GM23338 (cell line): Measurements from ENCODE around the gene PTPRN2. TPM values are rescaled to one million over a fixed set of nuclear protein-coding genes. Genes with fewer than 3 reads are reported as not detected.

Experiments
- ATAC-seq: fragments of 200-7000 bp; cut with Tn5 transposase; 3 replicates; pipeline ENCODE4 v1.9.1; 2020
- DNase-seq: peaks from one replicate; pipeline ENCODE4 v3.0.0-alpha.2; 2015; ENCODE audit warnings: low spot score
- H2AFZ ChIP-seq: fragments of 200-600 bp; sonication (generic); 2 replicates; pipeline ENCODE4 v1.8.0; 2016; ENCODE audit warnings: antibody characterized with exemption, mild to moderate bottlenecking, moderate library complexity
- H3F3A ChIP-seq: fragments of 200-600 bp; sonication (generic); replicated peaks from 2 replicates; pipeline ENCODE4 v1.8.0; 2017; ENCODE audit warnings: antibody characterized with exemption, mixed run types, low read depth
- H3K27ac ChIP-seq: fragments of 200-600 bp; sonication (generic); 2 replicates; pipeline ENCODE4 v1.6.1; 2016; ENCODE audit warnings: low read depth
- H3K27me3 ChIP-seq: fragments of 200-600 bp; sonication (generic); 2 replicates; pipeline ENCODE4 v1.8.0; 2016; ENCODE audit warnings: mild to moderate bottlenecking, mixed run types, moderate library complexity; ENCODE audit not compliant: insufficient read depth
- H3K36me3 ChIP-seq: fragments of 200-600 bp; sonication (generic); 2 replicates; pipeline ENCODE4 v1.8.0; 2016; ENCODE audit warnings: mild to moderate bottlenecking; ENCODE audit not compliant: insufficient read depth
- H3K4me1 ChIP-seq: fragments of 200-600 bp; sonication (generic); 2 replicates; pipeline ENCODE4 v1.8.0; 2016; ENCODE audit warnings: mild to moderate bottlenecking, moderate library complexity; ENCODE audit not compliant: insufficient read depth
- H3K4me2 ChIP-seq: fragments of 200-600 bp; sonication (generic); 2 replicates; pipeline ENCODE4 v1.7.1; 2017; ENCODE audit warnings: mixed run types
- H3K4me3 ChIP-seq: fragments of 200-600 bp; sonication (generic); 2 replicates; pipeline ENCODE4 v1.6.1; 2016; ENCODE audit warnings: mixed run types
- H3K79me2 ChIP-seq: fragments of 200-600 bp; sonication (generic); replicated peaks from 2 replicates; pipeline ENCODE4 v1.8.0; 2017; ENCODE audit warnings: mild to moderate bottlenecking; ENCODE audit not compliant: insufficient read depth
- H3K9me2 ChIP-seq: fragments of 200-600 bp; sonication (generic); 2 replicates; pipeline ENCODE4 v1.8.0; 2017; ENCODE audit not compliant: insufficient read depth
- H4K20me1 ChIP-seq: fragments of 200-600 bp; sonication (generic); replicated peaks from 2 replicates; pipeline ENCODE4 v1.8.0; 2017; ENCODE audit warnings: mild to moderate bottlenecking; ENCODE audit not compliant: insufficient read depth
- H3K27ac Mint-ChIP-seq: 2 replicates; pipeline ENCODE4 v1.8.0; 2020; ENCODE audit warnings: inconsistent platforms, mild to moderate bottlenecking, moderate library complexity, mixed read lengths
- H3K27me3 Mint-ChIP-seq: 3 replicates; pipeline ENCODE4 v1.8.0; 2022; ENCODE audit warnings: low read depth, mild to moderate bottlenecking, moderate library complexity, mixed read lengths, inconsistent platforms; ENCODE audit not compliant: insufficient read depth, poor library complexity
- H3K36me3 Mint-ChIP-seq: 3 replicates; pipeline ENCODE4 v1.8.0; 2021; ENCODE audit warnings: low read depth, mild to moderate bottlenecking, inconsistent platforms, moderate library complexity, mixed read lengths
- H3K4me1 Mint-ChIP-seq: 3 replicates; pipeline ENCODE4 v1.8.0; 2020; ENCODE audit warnings: mild to moderate bottlenecking, inconsistent platforms, mixed read lengths
- H3K4me3 Mint-ChIP-seq: 3 replicates; pipeline ENCODE4 v1.8.0; 2021; ENCODE audit warnings: moderate library complexity, mild to moderate bottlenecking, inconsistent platforms, mixed read lengths
- H3K9me3 Mint-ChIP-seq: 3 replicates; pipeline ENCODE4 v1.8.0; 2020; ENCODE audit warnings: moderate library complexity, mild to moderate bottlenecking, inconsistent platforms, mixed read lengths
- CREB1 ChIP-seq: fragments of 250-450 bp; sonication (Bioruptor Pico); IDR thresholded peaks from 2 replicates; pipeline ENCODE4 v1.5.0; 2020; ENCODE audit warnings: low read depth, mild to moderate bottlenecking, moderate library complexity
- EZH2 ChIP-seq: fragments of 200-600 bp; sonication (generic); IDR thresholded peaks from one replicate; pipeline ENCODE4 v1.8.0; 2017; ENCODE audit warnings: antibody characterized with exemption, mild to moderate bottlenecking, low read depth; ENCODE audit not compliant: unreplicated experiment
- EZH2phosphoT487 ChIP-seq: fragments of 200-600 bp; sonication (generic); IDR thresholded peaks from one replicate; pipeline ENCODE4 v1.8.1; 2018; ENCODE audit warnings: antibody characterized with exemption; ENCODE audit not compliant: unreplicated experiment
- JUNB ChIP-seq: IDR thresholded peaks from one replicate; pipeline ENCODE4 v1.6.1; 2016; ENCODE audit warnings: antibody characterized with exemption; ENCODE audit not compliant: unreplicated experiment
- NANOG ChIP-seq: IDR thresholded peaks from 2 replicates; pipeline ENCODE4 v1.6.1; 2016; ENCODE audit warnings: antibody characterized with exemption, borderline replicate concordance
- POLR2AphosphoS5 ChIP-seq: IDR thresholded peaks from 2 replicates; pipeline ENCODE4 v1.6.1; 2016; ENCODE audit warnings: antibody characterized with exemption, low read depth
- STAT1 ChIP-seq: IDR thresholded peaks from one replicate; pipeline ENCODE4 v1.6.1; 2016; ENCODE audit warnings: antibody characterized with exemption; ENCODE audit not compliant: unreplicated experiment
- ZNF114 ChIP-seq: fragments of 250-450 bp; sonication (Bioruptor Pico); IDR thresholded peaks from 2 replicates; pipeline ENCODE4 v1.5.0; 2020; ENCODE audit warnings: mild to moderate bottlenecking, moderate library complexity
- ZNF331 ChIP-seq: fragments of 250-450 bp; sonication (Bioruptor Pico); IDR thresholded peaks from 2 replicates; pipeline ENCODE4 v1.5.0; 2020; ENCODE audit warnings: low read depth, mild to moderate bottlenecking, moderate library complexity
- polyA plus RNA-seq: library from polyadenylated mRNA; unstranded; fragments of >200 nt; fragmentation: Nextera tagmentation; extraction: Ambion mirVana; gene quantifications from 2 replicates; pipeline ENCODE4 v1.2.1, GENCODE V29; 2016
- total RNA-seq: library from RNA; depleted of rRNA; stranded (reverse); fragments of >200 nt; shearing (Covaris generic); gene quantifications from 2 replicates; pipeline ENCODE4 v1.2.3, GENCODE V29; 2014
- TF ChIP-seq, protein P1 (sequence below): IDR thresholded peaks from one replicate; pipeline ENCODE4 v1.6.1; 2018; ENCODE audit warnings: antibody characterized with exemption; ENCODE audit not compliant: unreplicated experiment
- TF ChIP-seq, protein P2 (sequence below): fragments of 250-450 bp; sonication (Bioruptor Pico); IDR thresholded peaks from 2 replicates; pipeline ENCODE4 v1.5.0; 2020; ENCODE audit warnings: mild to moderate bottlenecking, moderate library complexity

PTPRN2 gene
- total and polyA plus RNA-seq, 2 experiments from 2014 or later = 0.87 to 4.0 TPM

DNA sequence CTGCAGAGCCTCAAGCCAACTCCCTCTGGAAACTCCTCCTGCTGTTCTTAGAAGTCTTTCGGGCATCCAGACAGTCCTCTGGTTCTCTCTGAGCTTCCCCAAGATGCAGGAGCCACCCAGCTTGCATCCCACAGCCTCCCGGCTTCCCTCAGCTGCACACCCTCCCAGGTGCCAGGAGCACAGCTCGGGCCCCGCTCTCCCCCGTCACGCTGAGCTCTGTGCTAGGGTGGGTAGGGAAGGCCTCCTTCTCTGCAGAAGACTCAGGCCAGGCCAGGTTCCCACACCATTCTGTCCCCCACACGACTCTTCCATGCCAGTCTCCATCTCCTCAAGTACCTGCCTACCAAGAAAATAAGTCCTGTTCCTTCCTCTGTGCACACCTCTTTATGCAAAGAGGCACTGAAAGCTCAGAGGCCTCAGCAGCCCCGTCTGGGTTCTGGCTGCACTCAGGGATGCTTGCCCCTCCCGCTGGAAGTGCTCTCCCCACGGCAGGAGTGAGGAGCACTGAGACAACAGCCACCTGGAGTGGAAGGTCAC lies 537.1 kb downstream of the PTPRN2 start (continued):
- TF ChIP-seq ZNF114 (no peak), STAT1 (no peak), JUNB (no peak), ZNF331 (CRISPR knock-in tag) (no peak), EZH2 (no peak), CREB1 (CRISPR knock-in tag) (no peak), POLR2AphosphoS5 (no peak)

DNA sequence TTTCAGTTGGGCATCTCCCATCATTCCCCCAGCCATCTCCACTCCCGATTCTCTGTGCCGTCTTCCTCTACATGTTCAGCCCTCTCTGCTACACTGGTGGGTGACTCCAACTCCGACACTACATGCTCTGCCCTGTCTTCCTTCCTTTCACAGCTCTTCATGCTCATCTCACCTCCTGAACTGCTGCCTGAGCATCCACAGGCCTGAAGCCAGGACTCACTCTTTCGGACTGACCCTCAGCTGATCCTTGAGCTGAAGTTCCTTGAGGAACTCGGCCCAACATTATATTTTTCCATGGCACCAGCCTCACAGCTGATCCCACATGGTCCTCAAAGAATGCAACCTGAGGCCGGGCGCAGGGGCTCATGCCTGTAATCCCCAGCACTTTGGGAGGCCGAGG lies 538.4 kb downstream of the PTPRN2 start:
- H3K27me3 ChIP-seq = no peaks in the 10 kb centered on the region
- Mint-ChIP-seq H3K27ac (no peak overlapping the region), H3K36me3 (peaks cover 41% of the 10 kb centered on the region), H3K9me3 (peaks cover 12% of the 10 kb centered on the region), H3K4me1 (no peaks in the 10 kb centered on the region), H3K27me3 (peaks cover 6% of the 10 kb centered on the region), H3K4me3 (no peak overlapping the region)
- no peak for ATAC-seq
- H3K27ac ChIP-seq = no peak overlapping the region
- no peak for DNase-seq
- no peaks in the 10 kb centered on the region for H4K20me1 ChIP-seq
- H3K4me2 ChIP-seq = no peak overlapping the region
- TF ChIP-seq POLR2AphosphoS5 (no peak), NANOG (no peak)
- TF ChIP-seq, protein P1, sequence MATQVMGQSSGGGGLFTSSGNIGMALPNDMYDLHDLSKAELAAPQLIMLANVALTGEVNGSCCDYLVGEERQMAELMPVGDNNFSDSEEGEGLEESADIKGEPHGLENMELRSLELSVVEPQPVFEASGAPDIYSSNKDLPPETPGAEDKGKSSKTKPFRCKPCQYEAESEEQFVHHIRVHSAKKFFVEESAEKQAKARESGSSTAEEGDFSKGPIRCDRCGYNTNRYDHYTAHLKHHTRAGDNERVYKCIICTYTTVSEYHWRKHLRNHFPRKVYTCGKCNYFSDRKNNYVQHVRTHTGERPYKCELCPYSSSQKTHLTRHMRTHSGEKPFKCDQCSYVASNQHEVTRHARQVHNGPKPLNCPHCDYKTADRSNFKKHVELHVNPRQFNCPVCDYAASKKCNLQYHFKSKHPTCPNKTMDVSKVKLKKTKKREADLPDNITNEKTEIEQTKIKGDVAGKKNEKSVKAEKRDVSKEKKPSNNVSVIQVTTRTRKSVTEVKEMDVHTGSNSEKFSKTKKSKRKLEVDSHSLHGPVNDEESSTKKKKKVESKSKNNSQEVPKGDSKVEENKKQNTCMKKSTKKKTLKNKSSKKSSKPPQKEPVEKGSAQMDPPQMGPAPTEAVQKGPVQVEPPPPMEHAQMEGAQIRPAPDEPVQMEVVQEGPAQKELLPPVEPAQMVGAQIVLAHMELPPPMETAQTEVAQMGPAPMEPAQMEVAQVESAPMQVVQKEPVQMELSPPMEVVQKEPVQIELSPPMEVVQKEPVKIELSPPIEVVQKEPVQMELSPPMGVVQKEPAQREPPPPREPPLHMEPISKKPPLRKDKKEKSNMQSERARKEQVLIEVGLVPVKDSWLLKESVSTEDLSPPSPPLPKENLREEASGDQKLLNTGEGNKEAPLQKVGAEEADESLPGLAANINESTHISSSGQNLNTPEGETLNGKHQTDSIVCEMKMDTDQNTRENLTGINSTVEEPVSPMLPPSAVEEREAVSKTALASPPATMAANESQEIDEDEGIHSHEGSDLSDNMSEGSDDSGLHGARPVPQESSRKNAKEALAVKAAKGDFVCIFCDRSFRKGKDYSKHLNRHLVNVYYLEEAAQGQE = no peak
- no peak overlapping the region for H2AFZ ChIP-seq
- H3K36me3 ChIP-seq = no peaks in the 10 kb centered on the region; the same call in 1 of the 2 replicates
- no peaks in the 10 kb centered on the region for H3K4me1 ChIP-seq
- no peaks in the 10 kb centered on the region for H3K79me2 ChIP-seq
- no peak overlapping the region for H3K4me3 ChIP-seq
- H3F3A ChIP-seq = no peaks in the 10 kb centered on the region
- no peaks in the 10 kb centered on the region for H3K9me2 ChIP-seq

DNA sequence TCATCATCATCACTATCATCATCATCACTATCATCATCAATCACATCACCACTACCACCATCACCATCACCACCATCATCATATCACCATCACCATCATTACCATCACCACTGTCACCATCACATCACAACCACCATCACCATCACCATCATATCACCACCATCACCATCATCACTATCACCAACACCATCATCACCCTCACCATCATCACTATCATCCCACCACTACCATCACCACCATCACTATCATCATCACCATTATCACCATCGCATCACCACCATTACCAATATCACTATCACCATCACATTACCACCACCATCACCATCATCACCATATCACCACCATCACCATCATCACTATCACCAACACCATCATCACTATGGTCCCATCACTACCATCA lies 539.1 kb downstream of the PTPRN2 start:
- H4K20me1 ChIP-seq = no peaks in the 10 kb centered on the region
- TF ChIP-seq NANOG (no peak), JUNB (no peak), ZNF331 (CRISPR knock-in tag) (no peak), EZH2phosphoT487 (no peak), CREB1 (CRISPR knock-in tag) (no peak)
- TF ChIP-seq, protein P2, sequence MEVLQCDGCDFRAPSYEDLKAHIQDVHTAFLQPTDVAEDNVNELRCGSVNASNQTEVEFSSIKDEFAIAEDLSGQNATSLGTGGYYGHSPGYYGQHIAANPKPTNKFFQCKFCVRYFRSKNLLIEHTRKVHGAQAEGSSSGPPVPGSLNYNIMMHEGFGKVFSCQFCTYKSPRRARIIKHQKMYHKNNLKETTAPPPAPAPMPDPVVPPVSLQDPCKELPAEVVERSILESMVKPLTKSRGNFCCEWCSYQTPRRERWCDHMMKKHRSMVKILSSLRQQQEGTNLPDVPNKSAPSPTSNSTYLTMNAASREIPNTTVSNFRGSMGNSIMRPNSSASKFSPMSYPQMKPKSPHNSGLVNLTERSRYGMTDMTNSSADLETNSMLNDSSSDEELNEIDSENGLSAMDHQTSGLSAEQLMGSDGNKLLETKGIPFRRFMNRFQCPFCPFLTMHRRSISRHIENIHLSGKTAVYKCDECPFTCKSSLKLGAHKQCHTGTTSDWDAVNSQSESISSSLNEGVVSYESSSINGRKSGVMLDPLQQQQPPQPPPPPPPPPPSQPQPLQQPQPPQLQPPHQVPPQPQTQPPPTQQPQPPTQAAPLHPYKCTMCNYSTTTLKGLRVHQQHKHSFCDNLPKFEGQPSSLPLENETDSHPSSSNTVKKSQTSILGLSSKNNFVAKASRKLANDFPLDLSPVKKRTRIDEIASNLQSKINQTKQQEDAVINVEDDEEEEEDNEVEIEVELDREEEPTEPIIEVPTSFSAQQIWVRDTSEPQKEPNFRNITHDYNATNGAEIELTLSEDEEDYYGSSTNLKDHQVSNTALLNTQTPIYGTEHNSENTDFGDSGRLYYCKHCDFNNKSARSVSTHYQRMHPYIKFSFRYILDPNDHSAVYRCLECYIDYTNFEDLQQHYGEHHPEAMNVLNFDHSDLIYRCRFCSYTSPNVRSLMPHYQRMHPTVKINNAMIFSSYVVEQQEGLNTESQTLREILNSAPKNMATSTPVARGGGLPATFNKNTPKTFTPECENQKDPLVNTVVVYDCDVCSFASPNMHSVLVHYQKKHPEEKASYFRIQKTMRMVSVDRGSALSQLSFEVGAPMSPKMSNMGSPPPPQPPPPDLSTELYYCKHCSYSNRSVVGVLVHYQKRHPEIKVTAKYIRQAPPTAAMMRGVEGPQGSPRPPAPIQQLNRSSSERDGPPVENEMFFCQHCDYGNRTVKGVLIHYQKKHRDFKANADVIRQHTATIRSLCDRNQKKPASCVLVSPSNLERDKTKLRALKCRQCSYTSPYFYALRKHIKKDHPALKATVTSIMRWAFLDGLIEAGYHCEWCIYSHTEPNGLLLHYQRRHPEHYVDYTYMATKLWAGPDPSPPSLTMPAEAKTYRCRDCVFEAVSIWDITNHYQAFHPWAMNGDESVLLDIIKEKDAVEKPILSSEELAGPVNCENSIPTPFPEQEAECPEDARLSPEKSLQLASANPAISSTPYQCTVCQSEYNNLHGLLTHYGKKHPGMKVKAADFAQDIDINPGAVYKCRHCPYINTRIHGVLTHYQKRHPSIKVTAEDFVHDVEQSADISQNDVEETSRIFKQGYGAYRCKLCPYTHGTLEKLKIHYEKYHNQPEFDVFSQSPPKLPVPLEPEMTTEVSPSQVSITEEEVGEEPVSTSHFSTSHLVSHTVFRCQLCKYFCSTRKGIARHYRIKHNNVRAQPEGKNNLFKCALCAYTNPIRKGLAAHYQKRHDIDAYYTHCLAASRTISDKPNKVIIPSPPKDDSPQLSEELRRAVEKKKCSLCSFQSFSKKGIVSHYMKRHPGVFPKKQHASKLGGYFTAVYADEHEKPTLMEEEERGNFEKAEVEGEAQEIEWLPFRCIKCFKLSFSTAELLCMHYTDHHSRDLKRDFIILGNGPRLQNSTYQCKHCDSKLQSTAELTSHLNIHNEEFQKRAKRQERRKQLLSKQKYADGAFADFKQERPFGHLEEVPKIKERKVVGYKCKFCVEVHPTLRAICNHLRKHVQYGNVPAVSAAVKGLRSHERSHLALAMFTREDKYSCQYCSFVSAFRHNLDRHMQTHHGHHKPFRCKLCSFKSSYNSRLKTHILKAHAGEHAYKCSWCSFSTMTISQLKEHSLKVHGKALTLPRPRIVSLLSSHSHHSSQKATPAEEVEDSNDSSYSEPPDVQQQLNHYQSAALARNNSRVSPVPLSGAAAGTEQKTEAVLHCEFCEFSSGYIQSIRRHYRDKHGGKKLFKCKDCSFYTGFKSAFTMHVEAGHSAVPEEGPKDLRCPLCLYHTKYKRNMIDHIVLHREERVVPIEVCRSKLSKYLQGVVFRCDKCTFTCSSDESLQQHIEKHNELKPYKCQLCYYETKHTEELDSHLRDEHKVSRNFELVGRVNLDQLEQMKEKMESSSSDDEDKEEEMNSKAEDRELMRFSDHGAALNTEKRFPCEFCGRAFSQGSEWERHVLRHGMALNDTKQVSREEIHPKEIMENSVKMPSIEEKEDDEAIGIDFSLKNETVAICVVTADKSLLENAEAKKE (CRISPR knock-in tag) = no peak
- H3K27me3 ChIP-seq = no peaks in the 10 kb centered on the region
- H3K79me2 ChIP-seq = no peaks in the 10 kb centered on the region
- no peaks in the 10 kb centered on the region for H3K9me2 ChIP-seq
- H3K27ac Mint-ChIP-seq = no peak overlapping the region
- no peak for ATAC-seq
- no peaks in the 10 kb centered on the region for H3K4me1 ChIP-seq
- no peak overlapping the region for H3K4me3 ChIP-seq
- H3K27ac ChIP-seq = no peak overlapping the region
- H3K4me3 Mint-ChIP-seq = no peak overlapping the region
- no peaks in the 10 kb centered on the region; the same call in 1 of the 2 replicates for H3K36me3 ChIP-seq
- H3K4me2 ChIP-seq = no peak overlapping the region
- no peak for DNase-seq
- no peak overlapping the region for H2AFZ ChIP-seq
- H3K9me3 Mint-ChIP-seq = peaks cover 19% of the 10 kb centered on the region
- H3K36me3 Mint-ChIP-seq = peaks cover 40% of the 10 kb centered on the region
- H3F3A ChIP-seq = no peaks in the 10 kb centered on the region
- H3K27me3 Mint-ChIP-seq = peaks cover 5% of the 10 kb centered on the region
- H3K4me1 Mint-ChIP-seq = no peaks in the 10 kb centered on the region
